Thyroid gland (tissue), 4 donors: ENCODE results near the gene NGLY1. TPM values are rescaled to one million over a fixed set of nuclear protein-coding genes. Genes with fewer than 3 reads are reported as not detected.

ENCODE experiments used
- DNase-seq, 2 donors: peaks; one replicate each; pipeline ENCODE4 v3.0.0-alpha.2; 2019
- H3K27ac ChIP-seq, 3 donors: fragments of 200-600 bp; sonication (generic); 1 replicate in 2 of 3; 2 replicates in 1 of 3; pipeline ENCODE4 v1.5.1; 2016 to 2019; ENCODE audit warnings: mild to moderate bottlenecking in 1 of 3, moderate library complexity in 1 of 3
- H3K27me3 ChIP-seq: fragments of 200-600 bp; sonication (generic); one replicate; pipeline ENCODE4 v1.5.1; 2019
- H3K36me3 ChIP-seq, 2 donors: fragments of 200-600 bp; sonication (generic); one replicate each; pipeline ENCODE4 v1.5.1; 2016 to 2019
- H3K4me1 ChIP-seq, 2 donors: fragments of 200-600 bp; sonication (generic); one replicate each; pipeline ENCODE4 v1.5.1; 2017 to 2019
- H3K4me3 ChIP-seq, 3 donors: fragments of 200-600 bp; sonication (generic); replicated peaks in 1 of 3; 1 replicate in 2 of 3; 2 replicates in 1 of 3; pipeline ENCODE4 v1.5.1; 2016; ENCODE audit warnings: mild to moderate bottlenecking in 1 of 3
- H3K9me3 ChIP-seq: fragments of 200-600 bp; sonication (generic); one replicate; pipeline ENCODE4 v1.5.1; 2017
- POLR2A ChIP-seq, 2 donors: fragments of 450-650 bp; IDR thresholded peaks; one replicate each; pipeline ENCODE4 v1.6.1; 2017; ENCODE audit warnings: antibody characterized with exemption in 2 of 2, mild to moderate bottlenecking in 2 of 2, moderate library complexity in 1 of 2
- WGBS, 2 donors: methylation state at CpG; one replicate each; pipeline ENCODE4 v1.1.5; 2017; 5-methylcytosine and 5-hydroxymethylcytosine counted together
- intact Hi-C: fragments of 100-400 bp; cut with DNase I; formaldehyde crosslinking; loops from one replicate; pipeline ENCODE4 v1.15.1; 2023
- total RNA-seq, 4 donors: library from RNA; depleted of rRNA; stranded (reverse); fragments of >200 nt; gene quantifications; one replicate each; pipeline ENCODE4 v1.2.3, GENCODE V29; 2016
- TF ChIP-seq, protein P1 (sequence below), 6 experiments: fragments of 200-600 bp in 3 of 6; fragments of 450-650 bp in 3 of 6; sonication (generic) in 3 of 6; IDR thresholded peaks; one replicate each; pipeline ENCODE4 v1.5.1; 2016 to 2019; ENCODE audit warnings: antibody characterized with exemption in 6 of 6, mild to moderate bottlenecking in 2 of 6, inconsistent platforms in 1 of 6, moderate library complexity in 1 of 6

Gene NGLY1
- total RNA-seq, 4 donors from 2014 or later, result 31.6 to 47.3 (median 38.7) TPM

DNA sequence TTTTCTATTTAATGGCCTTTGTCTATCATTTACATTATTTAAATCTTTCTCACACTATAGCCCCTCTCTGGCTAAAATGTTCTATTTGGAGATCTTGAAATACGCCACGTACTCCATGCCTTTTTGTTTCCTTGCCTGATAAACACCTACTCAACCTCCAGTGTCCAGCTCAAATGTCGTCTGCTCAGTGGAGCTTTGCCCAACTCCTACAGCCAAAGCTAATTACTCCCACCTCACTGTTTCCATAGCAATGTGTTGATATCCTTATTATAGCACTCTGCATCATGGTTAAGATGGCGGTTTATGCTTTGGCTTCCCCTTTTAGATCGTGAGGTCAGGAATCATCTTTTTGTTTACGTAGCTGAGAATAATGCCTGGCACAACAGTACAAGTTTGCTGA is 55.9 kb downstream of the NGLY1 start:
- Histone ChIP-seq H3K36me3 (peaks cover 0 to 6% of the 10 kb centered on the region in 2 donors), H3K4me1 (no peaks in the 10 kb centered on the region), H3K27me3 (no peaks in the 10 kb centered on the region), H3K9me3 (no peaks in the 10 kb centered on the region), H3K4me3 (no peak overlapping the region), H3K27ac (no peak overlapping the region)
- intact Hi-C loops, result no loop called here
- 94 to 98% methylated on average over 6 of the region's 6 CpGs for WGBS, 2 donors
- TF ChIP-seq, protein P1, sequence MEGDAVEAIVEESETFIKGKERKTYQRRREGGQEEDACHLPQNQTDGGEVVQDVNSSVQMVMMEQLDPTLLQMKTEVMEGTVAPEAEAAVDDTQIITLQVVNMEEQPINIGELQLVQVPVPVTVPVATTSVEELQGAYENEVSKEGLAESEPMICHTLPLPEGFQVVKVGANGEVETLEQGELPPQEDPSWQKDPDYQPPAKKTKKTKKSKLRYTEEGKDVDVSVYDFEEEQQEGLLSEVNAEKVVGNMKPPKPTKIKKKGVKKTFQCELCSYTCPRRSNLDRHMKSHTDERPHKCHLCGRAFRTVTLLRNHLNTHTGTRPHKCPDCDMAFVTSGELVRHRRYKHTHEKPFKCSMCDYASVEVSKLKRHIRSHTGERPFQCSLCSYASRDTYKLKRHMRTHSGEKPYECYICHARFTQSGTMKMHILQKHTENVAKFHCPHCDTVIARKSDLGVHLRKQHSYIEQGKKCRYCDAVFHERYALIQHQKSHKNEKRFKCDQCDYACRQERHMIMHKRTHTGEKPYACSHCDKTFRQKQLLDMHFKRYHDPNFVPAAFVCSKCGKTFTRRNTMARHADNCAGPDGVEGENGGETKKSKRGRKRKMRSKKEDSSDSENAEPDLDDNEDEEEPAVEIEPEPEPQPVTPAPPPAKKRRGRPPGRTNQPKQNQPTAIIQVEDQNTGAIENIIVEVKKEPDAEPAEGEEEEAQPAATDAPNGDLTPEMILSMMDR (IDR thresholded peaks at IDR 0.05), result no peak
- no peak for TF ChIP-seq POLR2A (IDR thresholded peaks at IDR 0.05)
- no peak for DNase-seq

DNA sequence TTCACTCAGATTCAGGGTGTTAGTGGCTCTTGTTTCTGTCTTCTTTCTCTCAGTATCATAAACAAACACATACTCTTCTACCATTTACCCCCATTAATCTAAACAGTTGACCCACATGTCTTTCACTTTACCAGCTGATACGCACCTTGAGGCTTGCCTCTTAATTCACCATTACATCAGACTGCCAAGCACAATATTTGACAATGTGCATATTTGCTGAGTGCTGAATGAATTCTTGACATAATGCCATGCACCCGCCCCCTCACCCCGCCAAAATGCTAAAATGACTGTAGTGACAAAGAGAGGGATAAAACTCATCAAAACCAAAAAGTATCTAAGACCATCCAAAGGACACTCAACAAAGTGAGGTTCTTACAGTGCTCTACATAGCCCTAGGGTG is 57.4 kb downstream of the NGLY1 start:
- no peak overlapping the region for H3K4me3 ChIP-seq
- no peak for TF ChIP-seq POLR2A (IDR thresholded peaks at IDR 0.05)
- TF ChIP-seq, protein P1 (IDR thresholded peaks at IDR 0.05), result no peak
- 93 to 96% methylated on average over 3 of the region's 3 CpGs for WGBS, 2 donors

DNA sequence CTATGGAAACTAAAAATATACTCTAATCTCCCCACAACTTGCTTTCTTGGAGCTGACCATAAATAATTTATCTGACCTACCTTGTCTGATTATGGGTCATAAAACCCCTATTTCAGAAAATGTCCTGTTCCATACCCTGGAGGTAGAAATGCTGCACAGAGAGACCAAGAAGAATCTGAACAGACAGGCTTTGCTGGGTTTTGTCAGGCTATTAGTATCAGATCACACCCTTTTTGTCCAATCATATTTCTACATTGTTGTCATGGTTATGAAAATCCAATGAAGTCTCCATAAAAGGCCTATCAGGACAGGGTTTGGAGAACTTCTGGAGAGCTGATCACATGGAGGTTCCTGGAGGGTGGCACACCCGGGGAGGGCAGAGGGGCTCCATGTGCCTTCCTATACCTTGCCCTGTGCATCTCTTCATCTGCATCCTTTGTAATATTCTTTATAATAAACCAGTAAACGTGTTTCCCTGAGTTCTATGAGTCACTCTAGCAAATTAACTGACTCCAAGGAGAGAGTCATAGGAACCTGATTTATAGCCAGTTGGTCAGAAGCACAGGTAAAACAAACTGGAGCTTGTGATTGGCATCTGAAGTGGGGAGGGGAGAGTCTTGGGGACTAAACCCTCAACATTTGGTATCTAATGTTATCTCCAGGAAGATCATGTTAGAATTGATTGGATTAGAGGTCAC is 58.1 kb downstream of the NGLY1 start:
- Histone ChIP-seq H3K9me3 (no peaks in the 10 kb centered on the region), H3K27me3 (no peaks in the 10 kb centered on the region), H3K4me1 (no peaks in the 10 kb centered on the region), H3K27ac (no peak overlapping the region), H3K36me3 (no peaks in the 10 kb centered on the region), H3K4me3 (no peak overlapping the region)
- WGBS, 2 donors, result 96 to 97% methylated on average over 2 of the region's 2 CpGs
- TF ChIP-seq, protein P1 (IDR thresholded peaks at IDR 0.05), result no peak
- no peak for TF ChIP-seq POLR2A (IDR thresholded peaks at IDR 0.05)
- no peak for DNase-seq
- intact Hi-C loops, result no loop called here

More for the DNA sequence above, 57.4 kb downstream of the NGLY1 start:
- Histone ChIP-seq H3K36me3 (no peaks in the 10 kb centered on the region), H3K9me3 (no peaks in the 10 kb centered on the region), H3K27ac (no peak overlapping the region), H3K4me1 (no peaks in the 10 kb centered on the region), H3K27me3 (no peaks in the 10 kb centered on the region)
- intact Hi-C loops, result no loop called here
- no peak for DNase-seq

DNA sequence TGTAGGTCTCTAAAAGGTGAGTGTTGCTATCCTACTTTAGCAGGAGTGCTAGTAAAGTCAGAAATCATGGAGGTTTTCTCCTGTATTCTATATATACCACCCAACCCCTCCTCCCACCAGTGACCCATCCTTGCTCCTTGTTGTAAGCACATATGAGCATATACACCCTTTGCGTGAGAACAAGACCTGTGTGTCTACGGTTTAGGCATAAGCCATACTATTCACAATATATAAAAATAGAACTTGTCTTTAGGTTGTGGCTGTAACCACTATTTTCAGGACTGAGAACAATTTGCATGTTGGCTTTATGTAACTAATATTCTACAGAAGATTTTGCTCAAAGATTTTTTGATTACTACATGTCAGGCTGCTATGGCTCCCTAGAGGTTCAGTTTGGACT is 59.4 kb downstream of the NGLY1 start:
- no peak for TF ChIP-seq POLR2A (IDR thresholded peaks at IDR 0.05)
- TF ChIP-seq, protein P1 (IDR thresholded peaks at IDR 0.05), result no peak
- intact Hi-C loops, result no loop called here

GRCh38 chr3:25719321-25719720 is 63.9 kb downstream of the NGLY1 start:
- DNase-seq, result no peak
- no peak overlapping the region for H3K27ac ChIP-seq
- peaks cover 0 to 4% of the 10 kb centered on the region in 2 donors for H3K36me3 ChIP-seq
- no peaks in the 10 kb centered on the region for H3K9me3 ChIP-seq
- H3K4me3 ChIP-seq, result no peak overlapping the region
- no peak for TF ChIP-seq POLR2A (IDR thresholded peaks at IDR 0.05)
- TF ChIP-seq, protein P1 (IDR thresholded peaks at IDR 0.05), result no peak
- H3K27me3 ChIP-seq, result no peaks in the 10 kb centered on the region
- intact Hi-C loops, result no loop called here
- WGBS, 2 donors, result 96 to 98% methylated on average over 1 of the region's 1 CpG
- no peaks in the 10 kb centered on the region for H3K4me1 ChIP-seq

More for the DNA sequence above, 59.4 kb downstream of the NGLY1 start:
- no peak overlapping the region for H3K4me3 ChIP-seq
- no peak overlapping the region for H3K27ac ChIP-seq
- H3K27me3 ChIP-seq, result no peaks in the 10 kb centered on the region
- H3K4me1 ChIP-seq, result no peaks in the 10 kb centered on the region
- H3K9me3 ChIP-seq, result no peaks in the 10 kb centered on the region
- DNase-seq, result no peak
- 96 to 98% methylated on average over 2 of the region's 2 CpGs for WGBS, 2 donors
- peaks cover 0 to 4% of the 10 kb centered on the region in 2 donors for H3K36me3 ChIP-seq
